IMR-90 (cell line): ENCODE data around the gene TECPR2. TPM values are rescaled to one million over a fixed set of nuclear protein-coding genes. Genes with fewer than 3 reads are reported as not detected.
"Not testable (repeated sequence)": the region's sequence is repeated elsewhere in the genome, so short reads cannot be mapped to it uniquely, and the experiment has no call there.

Experiments
- ATAC-seq: fragments of 200-7000 bp; cut with Tn5 transposase; 2 replicates; pipeline ENCODE4 v1.9.1; 2020; ENCODE audit warnings: low read depth, mild to moderate bottlenecking, moderate library complexity
- BruUV-seq: library from RNA; stranded (reverse); fragments of 400-500 nt; replicated peaks from 2 replicates; lab custom pipeline; 2021; lab: Mats Ljungman, UMichigan
- CTCF ChIA-PET: fragments of 300-600 bp; formaldehyde crosslinking; extraction: SDS; loops from one replicate; lab custom pipeline; 2021; ENCODE audit warnings: antibody characterized with exemption; lab: Yijun Ruan, JAX
- POLR2A ChIA-PET: fragments of 300-600 bp; sonication (Branson Sonifier 250); formaldehyde crosslinking; loops from one replicate; lab custom pipeline; 2022; ENCODE audit warnings: antibody characterized with exemption; ENCODE audit not compliant: unreplicated experiment; lab: Charles Lee
- DNase-seq: peaks from one replicate; pipeline ENCODE4 v3.0.0; 2013
- H2AFZ ChIP-seq: replicated peaks from 2 replicates; pipeline ENCODE3; 2013; ENCODE audit warnings: low read length, mild to moderate bottlenecking; ENCODE audit not compliant: poor library complexity
- H2AK5ac ChIP-seq: 2 replicates; pipeline ENCODE4 v1.6.1; 2013; ENCODE audit warnings: low read depth, low read length, inconsistent platforms
- H2AK9ac ChIP-seq: replicated peaks from 2 replicates; pipeline ENCODE3; 2013; ENCODE audit warnings: mild to moderate bottlenecking, low read depth, low read length, moderate library complexity; ENCODE audit not compliant: poor library complexity
- H2BK120ac ChIP-seq: 2 replicates; pipeline ENCODE4 v1.6.1; 2013; ENCODE audit warnings: low read depth, low read length, inconsistent platforms
- H2BK15ac ChIP-seq: 3 replicates; pipeline ENCODE4 v1.6.1; 2013; ENCODE audit warnings: low read depth, low read length, inconsistent platforms
- H2BK20ac ChIP-seq: 2 replicates; pipeline ENCODE4 v1.6.1; 2013; ENCODE audit warnings: low read depth, mild to moderate bottlenecking, inconsistent platforms, low read length, moderate library complexity
- H2BK5ac ChIP-seq: 2 replicates; pipeline ENCODE4 v1.6.1; 2013; ENCODE audit warnings: mild to moderate bottlenecking, low read depth, low read length, inconsistent platforms; ENCODE audit not compliant: poor library complexity, severe bottlenecking
- H3K14ac ChIP-seq: replicated peaks from 2 replicates; pipeline ENCODE4 v1.6.1; 2013; ENCODE audit warnings: low read depth, low read length, inconsistent platforms
- H3K18ac ChIP-seq: 2 replicates; pipeline ENCODE4 v1.6.1; 2013; ENCODE audit warnings: low read depth, low read length, control low read depth
- H3K23ac ChIP-seq: 2 replicates; pipeline ENCODE4 v1.6.1; 2013; ENCODE audit warnings: low read depth, low read length, inconsistent platforms
- H3K27ac ChIP-seq: 2 replicates; pipeline ENCODE4 v1.5.1; 2013; ENCODE audit warnings: mild to moderate bottlenecking, control low read depth, low read length; ENCODE audit not compliant: insufficient read depth
- H3K27me3 ChIP-seq: 2 replicates; pipeline ENCODE4 v1.6.1; 2013; ENCODE audit warnings: low read length; ENCODE audit not compliant: control insufficient read depth, insufficient read depth
- H3K36me3 ChIP-seq: 2 replicates; pipeline ENCODE4 v1.6.1; 2013; ENCODE audit warnings: low read length, mixed read lengths; ENCODE audit not compliant: control insufficient read depth, insufficient read depth
- H3K4ac ChIP-seq: 2 replicates; pipeline ENCODE4 v1.6.1; 2013; ENCODE audit warnings: low read depth, low read length, inconsistent platforms
- H3K4me1 ChIP-seq: 2 replicates; pipeline ENCODE4 v1.6.1; 2013; ENCODE audit warnings: low read length, mixed read lengths; ENCODE audit not compliant: control insufficient read depth, insufficient read depth
- H3K4me2 ChIP-seq: 2 replicates; pipeline ENCODE4 v1.6.1; 2013; ENCODE audit warnings: low read depth, mild to moderate bottlenecking, control low read depth, low read length, moderate library complexity
- H3K4me3 ChIP-seq: 2 replicates; pipeline ENCODE4 v1.5.1; 2013; ENCODE audit warnings: low read depth, mild to moderate bottlenecking, control low read depth, low read length, moderate library complexity; ENCODE audit not compliant: insufficient read depth
- H3K56ac ChIP-seq: 2 replicates; pipeline ENCODE4 v1.6.1; 2013; ENCODE audit warnings: low read length, inconsistent platforms; ENCODE audit not compliant: insufficient read depth; ENCODE audit errors: extremely low read depth
- H3K79me1 ChIP-seq, 2 experiments: 2 replicates each; pipeline ENCODE4 v1.6.1; 2013; ENCODE audit warnings: low read length in 2 of 2, inconsistent platforms in 1 of 2, low read depth in 1 of 2
- H3K9ac ChIP-seq: 2 replicates; pipeline ENCODE4 v1.6.1; 2013; ENCODE audit warnings: low read depth, low read length, control low read depth
- H3K9me1 ChIP-seq: 2 replicates; pipeline ENCODE4 v1.6.1; 2013; ENCODE audit warnings: low read length, inconsistent platforms; ENCODE audit not compliant: insufficient read depth
- H3K9me3 ChIP-seq: 2 replicates; pipeline ENCODE4 v1.6.1; 2013; ENCODE audit warnings: low read length; ENCODE audit not compliant: control insufficient read depth, insufficient read depth
- H4K20me1 ChIP-seq: 2 replicates; pipeline ENCODE4 v1.6.1; 2013; ENCODE audit warnings: low read length, inconsistent platforms; ENCODE audit not compliant: insufficient read depth
- H4K5ac ChIP-seq: 2 replicates; pipeline ENCODE4 v1.6.1; 2013; ENCODE audit warnings: mild to moderate bottlenecking, low read depth, low read length, control low read depth
- H4K8ac ChIP-seq, 2 experiments: 2 replicates each; pipeline ENCODE4 v1.6.1; 2013; ENCODE audit warnings: low read depth in 2 of 2, low read length in 2 of 2, control low read depth in 1 of 2, inconsistent platforms in 1 of 2
- H4K91ac ChIP-seq: 2 replicates; pipeline ENCODE4 v1.6.1; 2013; ENCODE audit warnings: low read depth, low read length, inconsistent platforms; ENCODE audit not compliant: insufficient read depth
- whole genome bisulfite sequencing, 2 experiments: methylation state at CpG; one replicate each; pipeline versions ENCODE4 v1.1.5 to v1.1.7; 2013; ENCODE audit warnings: missing lambda C conversion rate in 2 of 2; ENCODE audit not compliant: insufficient read length in 1 of 2; ENCODE audit errors: extremely low coverage in 2 of 2; 5-methylcytosine and 5-hydroxymethylcytosine counted together
- dilution Hi-C: fragments of 300-500 bp; cut with HindIII; formaldehyde crosslinking; loops from one replicate; pipeline ENCODE4 v1.14.3; 2018; ENCODE audit warnings: low sequenced_read_pairs; ENCODE audit not compliant: unreplicated experiment
- in situ Hi-C: fragments of 300-500 bp; cut with MboI; formaldehyde crosslinking; loops from 3 replicates; pipeline ENCODE4 v1.14.3; 2019; ENCODE audit warnings: low sequenced_read_pairs, inconsistent platforms, mixed read lengths
- intact Hi-C: fragments of 100-400 bp; cut with micrococcal nuclease; formaldehyde crosslinking; loops from 2 replicates; pipeline ENCODE4 v1.10.0; 2022
- polyA plus RNA-seq, 3 experiments: library from polyadenylated mRNA; depleted of rRNA; stranded (reverse); fragments of >200 nt; gene quantifications; 2 replicates each; pipeline ENCODE4 v1.2.3, GENCODE V29; 2012; ENCODE audit warnings: low replicate concordance in 1 of 3
- total RNA-seq: library from RNA; depleted of rRNA; stranded (reverse); fragments of >200 nt; gene quantifications from 2 replicates; pipeline ENCODE4 v1.2.3, GENCODE V29; 2012

Gene TECPR2
- total and polyA plus RNA-seq, 2 of the 4 experiments (the other 2 are of a cell fraction): 9.5 to 11.7 TPM

GRCh38 chr14:102329381-102329780 lies 33.4 kb upstream of the TECPR2 start:
- H3K27me3 ChIP-seq, H3K79me1 ChIP-seq, H3K9me3 ChIP-seq, in situ Hi-C loops, H3K27ac ChIP-seq, H2BK15ac ChIP-seq, H4K91ac ChIP-seq, POLR2A ChIA-PET, H3K4me1 ChIP-seq, DNase-seq, ATAC-seq, H2AK9ac ChIP-seq, H3K9ac ChIP-seq, H3K4me3 ChIP-seq, H2BK120ac ChIP-seq, H2BK20ac ChIP-seq, H3K14ac ChIP-seq, BruUV-seq, H3K9me1 ChIP-seq, H4K5ac ChIP-seq, CTCF ChIA-PET, H3K4me2 ChIP-seq, H2BK5ac ChIP-seq, H4K8ac ChIP-seq, H3K4ac ChIP-seq, H2AFZ ChIP-seq, H4K20me1 ChIP-seq, dilution Hi-C loops, H3K23ac ChIP-seq, H3K56ac ChIP-seq, H3K18ac ChIP-seq, intact Hi-C loops, H2AK5ac ChIP-seq: not testable (repeated sequence)
- H3K36me3 ChIP-seq: peaks cover 13% of the 10 kb centered on the region; the same call in 1 of the 2 replicates
- WGBS, 2 experiments: no CpG with 5 or more reads among the region's 6 CpGs
